Retinal pigment epithelial cell (primary cell): Measurements from ENCODE around the gene ARHGAP4.

Experiments
- DNase-seq: peaks from one replicate; pipeline ENCODE4 v3.0.0-alpha.2; 2010; ENCODE audit warnings: low read depth
- H3K4me3 ChIP-seq: 2 replicates; pipeline ENCODE4 v1.5.1; 2011; ENCODE audit warnings: mild to moderate bottlenecking, low read length, control low read depth, moderate library complexity
- TF ChIP-seq, protein P1 (sequence below): conservative IDR thresholded peaks from 2 replicates; pipeline ENCODE4 v1.5.1; 2011; ENCODE audit warnings: low read depth, low read length, control low read depth, inconsistent platforms

The ARHGAP4 gene

DNA sequence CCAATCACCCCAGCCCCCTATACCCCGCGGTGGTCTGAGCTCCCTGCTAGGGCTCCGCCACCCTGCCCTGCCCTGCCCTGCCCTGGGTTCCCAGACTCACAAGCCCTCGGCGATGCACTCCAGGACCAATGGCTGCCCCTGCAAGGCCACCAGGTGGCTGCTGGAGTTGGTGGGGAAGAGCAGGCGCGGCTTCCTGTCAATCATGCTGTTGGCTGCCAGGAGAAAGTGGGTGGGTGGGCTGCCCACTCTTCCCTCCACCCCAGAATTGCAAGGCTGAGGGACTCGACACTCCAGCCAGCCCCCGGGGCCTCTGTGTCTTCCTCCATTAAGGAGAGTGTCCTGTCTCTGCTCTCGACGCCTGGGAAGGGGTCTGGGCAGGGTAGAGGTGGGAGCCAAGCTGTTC is 55.8 kb downstream of the ARHGAP4 start:
- no peak for DNase-seq
- TF ChIP-seq, protein P1, sequence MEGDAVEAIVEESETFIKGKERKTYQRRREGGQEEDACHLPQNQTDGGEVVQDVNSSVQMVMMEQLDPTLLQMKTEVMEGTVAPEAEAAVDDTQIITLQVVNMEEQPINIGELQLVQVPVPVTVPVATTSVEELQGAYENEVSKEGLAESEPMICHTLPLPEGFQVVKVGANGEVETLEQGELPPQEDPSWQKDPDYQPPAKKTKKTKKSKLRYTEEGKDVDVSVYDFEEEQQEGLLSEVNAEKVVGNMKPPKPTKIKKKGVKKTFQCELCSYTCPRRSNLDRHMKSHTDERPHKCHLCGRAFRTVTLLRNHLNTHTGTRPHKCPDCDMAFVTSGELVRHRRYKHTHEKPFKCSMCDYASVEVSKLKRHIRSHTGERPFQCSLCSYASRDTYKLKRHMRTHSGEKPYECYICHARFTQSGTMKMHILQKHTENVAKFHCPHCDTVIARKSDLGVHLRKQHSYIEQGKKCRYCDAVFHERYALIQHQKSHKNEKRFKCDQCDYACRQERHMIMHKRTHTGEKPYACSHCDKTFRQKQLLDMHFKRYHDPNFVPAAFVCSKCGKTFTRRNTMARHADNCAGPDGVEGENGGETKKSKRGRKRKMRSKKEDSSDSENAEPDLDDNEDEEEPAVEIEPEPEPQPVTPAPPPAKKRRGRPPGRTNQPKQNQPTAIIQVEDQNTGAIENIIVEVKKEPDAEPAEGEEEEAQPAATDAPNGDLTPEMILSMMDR = no peak
- no peak overlapping the region for H3K4me3 ChIP-seq

DNA sequence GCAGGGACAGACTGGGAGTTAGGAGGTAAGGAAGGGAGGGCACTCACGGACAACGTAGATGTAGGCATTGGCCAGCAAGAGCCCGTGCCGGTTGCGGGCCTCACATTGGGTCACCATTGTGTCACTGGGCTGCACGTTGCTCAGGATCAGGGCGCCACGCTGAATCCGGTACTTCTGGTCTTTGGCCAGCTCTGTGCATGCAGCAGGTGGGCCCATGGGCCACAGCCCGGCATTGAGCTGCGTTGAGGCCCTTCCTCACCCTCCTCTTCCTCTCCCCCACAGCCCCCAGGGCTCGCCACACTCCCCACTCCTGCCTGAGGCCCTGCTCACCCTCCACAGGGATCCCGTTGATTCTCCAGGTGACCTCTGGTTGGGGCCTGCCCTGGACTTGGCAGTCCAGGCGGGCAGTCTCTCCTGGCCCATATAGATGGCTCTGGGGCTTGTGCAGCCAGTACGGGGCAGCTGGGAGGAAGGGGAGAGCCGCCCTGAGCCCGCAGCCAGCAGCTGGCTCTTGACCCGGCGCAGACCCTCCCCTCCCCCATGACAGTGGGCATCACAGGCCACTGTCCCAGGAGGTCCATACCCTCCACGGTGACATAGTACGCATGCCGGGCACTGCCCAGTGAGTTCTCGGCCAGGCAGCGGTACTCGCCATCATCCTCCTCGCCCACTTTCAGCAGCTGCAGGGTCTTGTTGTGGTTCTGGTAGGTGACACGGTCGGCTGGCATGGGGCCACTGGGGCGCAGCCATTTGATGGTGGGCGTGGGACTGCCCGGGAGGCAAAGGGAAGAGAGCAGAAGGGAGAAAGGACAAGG is 56.4 kb downstream of the ARHGAP4 start:
- TF ChIP-seq, protein P1 = no peak
- no peak overlapping the region for H3K4me3 ChIP-seq
- no peak for DNase-seq

DNA sequence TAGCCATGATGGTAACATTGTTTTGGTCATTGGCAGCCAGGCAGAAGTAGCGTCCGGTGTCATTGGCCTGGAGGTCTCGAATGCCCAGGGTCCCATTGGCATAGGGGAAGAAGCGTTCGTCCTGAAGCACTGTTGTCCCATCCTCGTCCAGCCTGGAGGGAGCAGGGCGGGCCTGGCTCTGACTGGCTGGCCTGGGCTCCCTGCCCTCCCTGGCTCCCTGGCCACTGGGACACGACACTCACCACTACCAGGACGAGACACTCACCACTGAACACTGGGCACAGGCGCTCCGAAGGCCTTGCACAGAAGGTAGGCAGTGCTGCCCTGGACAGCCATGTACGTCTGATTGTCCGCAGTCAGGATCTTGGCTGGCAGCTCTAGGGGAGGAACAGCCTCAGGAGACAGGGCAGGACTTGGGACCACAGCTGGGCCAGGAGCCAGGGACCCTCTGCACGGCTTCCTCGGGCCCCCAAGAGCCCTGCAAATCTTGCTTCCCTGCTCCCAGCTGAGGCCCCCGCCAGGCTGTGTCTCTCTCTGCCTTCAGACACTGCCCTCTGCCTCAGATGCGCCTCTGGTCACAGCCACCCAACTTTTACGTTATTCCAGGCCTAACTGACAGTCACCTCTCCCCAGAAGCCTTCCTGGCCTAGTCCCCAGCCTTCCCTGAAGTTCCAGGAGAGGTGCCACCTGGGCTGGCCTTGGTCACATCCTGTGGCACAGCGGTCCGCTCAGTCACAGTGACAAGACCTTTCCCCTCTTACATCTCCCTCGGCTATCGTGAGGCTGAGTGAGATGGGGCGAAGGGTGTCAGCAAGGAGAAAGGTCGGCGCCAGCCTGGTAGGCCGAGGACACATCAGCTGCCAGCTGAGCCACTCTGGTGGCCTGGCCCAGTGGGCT is 57.2 kb downstream of the ARHGAP4 start:
- TF ChIP-seq, protein P1 = no peak
- no peak overlapping the region for H3K4me3 ChIP-seq
- no peak for DNase-seq

DNA sequence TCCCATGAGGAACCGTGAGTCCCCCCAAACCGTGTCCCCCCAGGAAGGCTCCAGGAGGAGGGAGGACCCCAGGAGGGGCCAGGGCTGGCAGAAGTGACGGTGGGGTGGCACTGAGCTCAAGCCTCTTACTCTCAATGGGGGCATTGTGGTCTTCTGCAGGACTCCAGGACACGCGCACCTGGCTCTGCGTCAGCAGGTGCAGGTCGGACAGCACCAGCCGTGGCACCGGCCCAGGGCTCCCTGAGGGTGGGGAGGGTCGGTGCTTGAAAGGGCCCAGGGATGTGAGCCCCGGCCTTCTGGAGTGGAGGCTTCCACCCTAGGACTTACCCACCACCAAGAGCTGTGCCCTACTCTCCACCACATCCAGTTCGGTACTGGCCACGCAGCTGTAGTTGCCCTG is 58.4 kb downstream of the ARHGAP4 start:
- DNase-seq = no peak

DNA sequence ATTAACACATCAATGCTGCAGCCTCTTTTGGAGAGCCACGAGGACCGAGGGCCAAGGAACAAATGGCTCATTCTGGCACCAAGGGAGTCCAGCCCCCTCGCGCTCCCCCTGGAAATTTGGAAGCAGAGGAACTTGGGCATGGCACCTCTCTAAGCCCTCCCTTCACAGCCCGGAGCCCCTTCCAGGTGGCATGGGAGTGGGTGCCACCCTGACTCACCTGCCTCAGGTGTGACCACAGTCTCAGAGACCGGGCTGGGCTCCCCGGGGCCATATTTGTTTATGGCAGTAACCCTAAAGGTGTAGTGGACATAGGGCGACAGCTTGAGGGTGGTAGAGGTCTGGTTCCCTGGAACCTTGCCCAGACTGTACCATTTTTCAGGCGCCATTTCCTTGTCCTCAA is 58.9 kb downstream of the ARHGAP4 start:
- TF ChIP-seq, protein P1 = no peak
- no peak for DNase-seq

More for the DNA sequence above, 58.4 kb downstream of the ARHGAP4 start:
- TF ChIP-seq, protein P1 = no peak
- no peak overlapping the region for H3K4me3 ChIP-seq

DNA sequence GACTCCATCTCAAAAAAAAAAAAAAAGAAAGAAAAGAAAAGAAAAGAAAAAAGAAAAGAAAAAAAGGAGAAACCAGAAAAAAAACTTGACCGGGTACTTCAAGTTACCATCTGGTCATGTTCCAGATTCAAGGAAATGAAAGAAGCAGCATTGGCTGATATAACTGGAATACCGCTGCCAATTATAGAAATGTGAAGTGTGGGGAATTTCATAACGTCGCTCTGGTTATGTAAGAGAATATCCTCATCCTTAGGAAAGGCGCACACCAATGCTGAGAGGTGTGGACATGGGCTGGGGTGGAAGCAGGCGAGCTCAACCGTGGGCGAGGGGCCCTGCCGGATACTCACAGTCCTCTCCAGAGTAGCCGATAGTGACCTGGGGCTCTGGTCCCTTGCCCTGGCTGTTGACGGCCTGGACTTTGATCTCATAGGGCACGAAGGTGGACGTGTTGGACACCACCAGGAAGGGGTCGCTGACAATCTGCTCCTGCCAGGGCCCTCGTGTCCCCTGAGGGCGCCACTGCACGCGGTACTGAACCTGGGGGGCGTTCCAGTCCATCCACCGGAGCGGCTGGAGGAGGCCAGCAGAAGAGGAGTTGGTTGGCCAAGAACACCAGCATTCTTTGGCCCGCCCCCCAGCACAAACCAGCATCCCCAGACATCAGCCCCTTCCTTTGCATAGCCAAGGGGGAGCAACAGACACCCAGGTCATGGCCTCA is 59.6 kb downstream of the ARHGAP4 start:
- no peak for DNase-seq
- H3K4me3 ChIP-seq = no peak overlapping the region
- TF ChIP-seq, protein P1 = no peak

More for the DNA sequence above, 58.9 kb downstream of the ARHGAP4 start:
- no peak overlapping the region for H3K4me3 ChIP-seq
